ENCODE results near the gene FAM120A.
A peak's percentile ranks its signal among the peaks of the same experiment; 100 is the strongest.

The FAM120A gene

DNA sequence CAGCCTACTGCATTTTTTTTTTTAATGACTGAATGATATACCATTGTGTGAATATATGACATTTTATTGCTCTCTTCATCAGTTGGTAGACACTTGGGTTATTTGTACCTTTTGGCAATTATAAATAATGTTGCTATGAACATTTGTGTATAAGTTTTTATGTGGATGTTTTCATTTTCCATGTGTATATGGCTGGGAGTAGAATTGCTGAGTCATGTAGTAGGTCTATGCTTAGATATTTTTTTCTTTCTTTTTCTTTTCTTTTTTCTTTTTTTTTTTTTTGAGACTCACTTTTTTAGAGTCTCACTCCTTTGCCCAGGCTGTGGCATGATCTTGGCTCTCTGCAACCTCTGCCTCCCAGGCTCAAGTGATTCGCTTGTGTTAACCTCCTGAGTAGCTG, 34.8 kb downstream of the FAM120A start:
- no peak overlapping the region for H2BK120ac ChIP-seq (ENCODE audit: low read depth, low read length)
- no peak for DNase-seq
- H2BK12ac ChIP-seq (ENCODE audit: low read length in 2 of 2): no peak overlapping the region
- no peak overlapping the region for H3K4ac ChIP-seq (ENCODE audit: low read depth in 1 of 2, low read length in 2 of 2)
- H2AFZ ChIP-seq (ENCODE audit: low read depth, low read length): no peak overlapping the region
- H2BK5ac ChIP-seq (ENCODE audit: low read depth, low read length, poor library complexity, severe bottlenecking): no peak overlapping the region
- H3K27me3 ChIP-seq (ENCODE audit: control insufficient read depth in 1 of 2, insufficient read depth in 1 of 2, low read length in 2 of 2): no peaks in the 10 kb centered on the region
- H3K18ac ChIP-seq (ENCODE audit: low read depth in 1 of 2, low read length in 2 of 2): no peak overlapping the region
- peaks cover 4% of the 10 kb centered on the region for H3K4me1 ChIP-seq (ENCODE audit: control insufficient read depth, insufficient read depth, low read depth, low read length)
- 86% methylated on average over 1 of the region's 1 CpG for WGBS
- H3K9ac ChIP-seq (ENCODE audit: low read length): no peak overlapping the region
- H4K91ac ChIP-seq (ENCODE audit: low read length): no peak overlapping the region
- no peak overlapping the region for H4K8ac ChIP-seq (ENCODE audit: low read length)
- peaks cover 32% of the 10 kb centered on the region for H3K79me1 ChIP-seq (replicated peaks; ENCODE audit: low read length, poor library complexity, severe bottlenecking)
- H3K27ac ChIP-seq (ENCODE audit: low read length, poor library complexity, severe bottlenecking): no peak overlapping the region
- H3K14ac ChIP-seq (ENCODE audit: low read length in 2 of 2): no peak overlapping the region
- no peak overlapping the region for H3K23ac ChIP-seq (ENCODE audit: low read length in 2 of 2)
- H2AK5ac ChIP-seq (ENCODE audit: low read length, severe bottlenecking): no peak overlapping the region
- H3K9me3 ChIP-seq (ENCODE audit: control insufficient read depth, low read length): no peaks in the 10 kb centered on the region
- H2BK15ac ChIP-seq (ENCODE audit: low read depth, poor library complexity, severe bottlenecking): no peak overlapping the region
- no peak overlapping the region for H3K4me3 ChIP-seq (ENCODE audit: insufficient read depth in 1 of 2, low read depth in 1 of 2, low read length in 2 of 2)
- peaks cover 22 to 43% of the 10 kb centered on the region in 2 experiments for H3K36me3 ChIP-seq (ENCODE audit: control insufficient read depth in 1 of 2, insufficient read depth in 2 of 2, low read depth in 1 of 2, low read length in 2 of 2)
- H3K4me2 ChIP-seq (ENCODE audit: low read length, poor library complexity, severe bottlenecking): no peak overlapping the region

DNA sequence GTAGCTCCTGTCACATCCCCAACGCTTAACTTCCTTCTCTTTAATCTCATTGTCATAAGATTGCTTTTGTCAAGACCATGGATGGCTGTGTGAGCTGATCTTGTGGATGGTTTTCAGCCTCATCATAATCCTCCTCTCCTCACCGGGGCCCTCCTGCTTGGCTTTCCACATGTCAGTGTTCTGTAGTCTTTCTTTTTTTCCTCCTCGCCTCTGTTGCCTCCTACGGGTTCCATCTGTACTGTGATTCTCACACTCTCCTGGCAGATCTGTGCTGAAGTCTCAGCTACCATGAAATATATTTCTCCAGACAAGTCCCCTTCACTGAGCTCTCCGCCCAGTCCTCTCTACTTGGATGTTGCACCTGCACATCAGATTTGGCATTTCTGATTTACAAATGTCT, 36.8 kb downstream of the FAM120A start:
- WGBS: over 99% methylated on average over 5 of the region's 5 CpGs
- no peak overlapping the region for H2BK12ac ChIP-seq (ENCODE audit: low read length in 2 of 2)
- H3K14ac ChIP-seq (ENCODE audit: low read length in 2 of 2): no peak overlapping the region
- no peak overlapping the region for H3K4me3 ChIP-seq (ENCODE audit: insufficient read depth in 1 of 2, low read depth in 1 of 2, low read length in 2 of 2)
- no peak overlapping the region for H2AFZ ChIP-seq (ENCODE audit: low read depth, low read length)
- H2AK5ac ChIP-seq (ENCODE audit: low read length, severe bottlenecking): no peak overlapping the region
- no peak overlapping the region for H4K91ac ChIP-seq (ENCODE audit: low read length)
- H3K9ac ChIP-seq (ENCODE audit: low read length): no peak overlapping the region
- H4K8ac ChIP-seq (ENCODE audit: low read length): no peak overlapping the region
- H3K27ac ChIP-seq (ENCODE audit: low read length, poor library complexity, severe bottlenecking): no peak overlapping the region
- H3K4ac ChIP-seq (ENCODE audit: low read depth in 1 of 2, low read length in 2 of 2): no peak overlapping the region
- H2BK15ac ChIP-seq (ENCODE audit: low read depth, poor library complexity, severe bottlenecking): no peak overlapping the region
- no peak overlapping the region for H2BK5ac ChIP-seq (ENCODE audit: low read depth, low read length, poor library complexity, severe bottlenecking)
- peaks cover 27% of the 10 kb centered on the region for H3K79me1 ChIP-seq (replicated peaks; ENCODE audit: low read length, poor library complexity, severe bottlenecking)
- no peak overlapping the region for H3K4me2 ChIP-seq (ENCODE audit: low read length, poor library complexity, severe bottlenecking)
- H3K18ac ChIP-seq (ENCODE audit: low read depth in 1 of 2, low read length in 2 of 2): no peak overlapping the region
- no peak for DNase-seq
- H2BK120ac ChIP-seq (ENCODE audit: low read depth, low read length): no peak overlapping the region
- H3K4me1 ChIP-seq (ENCODE audit: control insufficient read depth, insufficient read depth, low read depth, low read length): no peaks in the 10 kb centered on the region
- H3K23ac ChIP-seq (ENCODE audit: low read length in 2 of 2): no peak overlapping the region
- H3K36me3 ChIP-seq (ENCODE audit: control insufficient read depth in 1 of 2, insufficient read depth in 2 of 2, low read depth in 1 of 2, low read length in 2 of 2): peaks cover 18 to 43% of the 10 kb centered on the region in 2 experiments
- H3K9me3 ChIP-seq (ENCODE audit: control insufficient read depth, low read length): no peaks in the 10 kb centered on the region
- H3K27me3 ChIP-seq (ENCODE audit: control insufficient read depth in 1 of 2, insufficient read depth in 1 of 2, low read length in 2 of 2): no peaks in the 10 kb centered on the region

DNA sequence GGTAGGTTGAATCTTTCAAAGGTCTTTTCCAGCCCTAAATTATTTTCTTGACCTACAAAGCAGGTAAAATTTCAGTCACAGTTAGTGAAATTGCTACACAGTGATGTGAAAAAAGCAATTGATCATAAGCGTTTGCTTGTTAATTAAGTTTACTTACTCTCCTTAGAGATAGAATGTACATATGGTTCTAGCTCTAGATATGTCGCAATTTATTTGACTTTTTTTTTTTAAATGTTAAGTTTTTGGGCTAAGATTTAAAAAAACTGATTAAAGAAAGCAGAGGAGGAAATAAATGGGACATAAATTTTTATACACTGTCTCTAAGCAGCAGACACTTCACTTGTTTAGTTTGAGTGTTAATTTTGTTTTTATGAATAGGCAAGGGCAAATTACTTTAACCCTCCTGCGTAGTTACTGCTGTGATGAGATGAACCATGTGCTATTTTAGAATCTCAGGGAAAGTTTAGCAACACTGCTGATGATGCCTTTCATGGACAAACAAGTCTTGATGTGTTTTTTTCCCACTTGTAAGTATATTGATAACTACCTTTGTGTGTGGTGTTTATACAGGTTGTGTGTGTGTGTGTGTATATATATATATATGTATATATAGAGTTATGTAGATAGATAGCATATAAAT, 40.2 kb downstream of the FAM120A start:
- H2BK12ac ChIP-seq (ENCODE audit: low read length in 2 of 2): no peak overlapping the region
- no peak overlapping the region for H3K18ac ChIP-seq (ENCODE audit: low read depth in 1 of 2, low read length in 2 of 2)
- H2AK5ac ChIP-seq (ENCODE audit: low read length, severe bottlenecking): no peak overlapping the region
- H3K14ac ChIP-seq (ENCODE audit: low read length in 2 of 2): no peak overlapping the region
- no peak overlapping the region for H2AFZ ChIP-seq (ENCODE audit: low read depth, low read length)
- H3K27ac ChIP-seq (ENCODE audit: low read length, poor library complexity, severe bottlenecking): no peak overlapping the region
- no peaks in the 10 kb centered on the region for H3K4me1 ChIP-seq (ENCODE audit: control insufficient read depth, insufficient read depth, low read depth, low read length)
- no peak for DNase-seq
- no peak overlapping the region for H3K4me2 ChIP-seq (ENCODE audit: low read length, poor library complexity, severe bottlenecking)
- H3K79me1 ChIP-seq (replicated peaks; ENCODE audit: low read length, poor library complexity, severe bottlenecking): peaks cover 40% of the 10 kb centered on the region
- no peak overlapping the region for H3K9ac ChIP-seq (ENCODE audit: low read length)
- no peak overlapping the region for H2BK5ac ChIP-seq (ENCODE audit: low read depth, low read length, poor library complexity, severe bottlenecking)
- H3K23ac ChIP-seq (ENCODE audit: low read length in 2 of 2): no peak overlapping the region
- no peaks in the 10 kb centered on the region for H3K9me3 ChIP-seq (ENCODE audit: control insufficient read depth, low read length)
- H4K8ac ChIP-seq (ENCODE audit: low read length): no peak overlapping the region
- no peak overlapping the region for H4K91ac ChIP-seq (ENCODE audit: low read length)
- no peaks in the 10 kb centered on the region for H3K27me3 ChIP-seq (ENCODE audit: control insufficient read depth in 1 of 2, insufficient read depth in 1 of 2, low read length in 2 of 2)
- H3K4me3 ChIP-seq (ENCODE audit: insufficient read depth in 1 of 2, low read depth in 1 of 2, low read length in 2 of 2): no peak overlapping the region
- no peak overlapping the region for H3K4ac ChIP-seq (ENCODE audit: low read depth in 1 of 2, low read length in 2 of 2)
- no peak overlapping the region for H2BK15ac ChIP-seq (ENCODE audit: low read depth, poor library complexity, severe bottlenecking)
- WGBS: 97% methylated on average over 2 of the region's 3 CpGs
- no peak overlapping the region for H2BK120ac ChIP-seq (ENCODE audit: low read depth, low read length)
- H3K36me3 ChIP-seq (ENCODE audit: control insufficient read depth in 1 of 2, insufficient read depth in 2 of 2, low read depth in 1 of 2, low read length in 2 of 2): peaks cover 25 to 56% of the 10 kb centered on the region in 2 experiments

DNA sequence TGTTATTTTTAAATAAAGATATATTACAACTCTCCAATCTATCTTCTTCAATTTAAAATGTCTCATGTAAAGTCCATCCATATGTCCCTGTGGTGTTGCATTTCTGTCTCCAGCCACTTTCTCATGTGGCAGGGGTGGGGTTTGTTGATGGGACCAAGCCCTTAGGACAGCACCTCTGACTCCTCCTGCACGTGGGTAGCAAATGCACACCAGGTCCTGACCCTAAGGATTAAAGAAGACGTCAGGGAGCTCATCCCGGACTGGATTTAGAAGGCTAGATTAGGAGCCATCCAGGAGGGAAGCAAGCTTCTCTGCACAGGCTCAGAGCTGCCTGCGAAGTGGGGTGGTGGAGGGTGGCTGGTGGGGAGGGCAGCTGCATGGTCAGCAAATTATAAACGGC, 40.8 kb downstream of the FAM120A start:
- H2BK5ac ChIP-seq (ENCODE audit: low read depth, low read length, poor library complexity, severe bottlenecking): no peak overlapping the region
- no peak overlapping the region for H2AFZ ChIP-seq (ENCODE audit: low read depth, low read length)
- H3K36me3 ChIP-seq (ENCODE audit: control insufficient read depth in 1 of 2, insufficient read depth in 2 of 2, low read depth in 1 of 2, low read length in 2 of 2): peaks cover 30 to 62% of the 10 kb centered on the region in 2 experiments
- no peak overlapping the region for H2BK15ac ChIP-seq (ENCODE audit: low read depth, poor library complexity, severe bottlenecking)
- H3K4me3 ChIP-seq (ENCODE audit: insufficient read depth in 1 of 2, low read depth in 1 of 2, low read length in 2 of 2): no peak overlapping the region
- H2AK5ac ChIP-seq (ENCODE audit: low read length, severe bottlenecking): no peak overlapping the region
- peaks cover 46% of the 10 kb centered on the region for H3K79me1 ChIP-seq (replicated peaks; ENCODE audit: low read length, poor library complexity, severe bottlenecking)
- H3K9me3 ChIP-seq (ENCODE audit: control insufficient read depth, low read length): no peaks in the 10 kb centered on the region
- H4K91ac ChIP-seq (ENCODE audit: low read length): no peak overlapping the region
- H3K27me3 ChIP-seq (ENCODE audit: control insufficient read depth in 1 of 2, insufficient read depth in 1 of 2, low read length in 2 of 2): no peaks in the 10 kb centered on the region
- no peak overlapping the region for H3K14ac ChIP-seq (ENCODE audit: low read length in 2 of 2)
- no peak overlapping the region for H3K27ac ChIP-seq (ENCODE audit: low read length, poor library complexity, severe bottlenecking)
- DNase-seq: peak; percentile 18
- WGBS: 63% methylated on average over 5 of the region's 5 CpGs
- H3K9ac ChIP-seq (ENCODE audit: low read length): no peak overlapping the region
- no peak overlapping the region for H4K8ac ChIP-seq (ENCODE audit: low read length)
- H2BK120ac ChIP-seq (ENCODE audit: low read depth, low read length): no peak overlapping the region
- H3K4me1 ChIP-seq (ENCODE audit: control insufficient read depth, insufficient read depth, low read depth, low read length): no peaks in the 10 kb centered on the region
- no peak overlapping the region for H3K18ac ChIP-seq (ENCODE audit: low read depth in 1 of 2, low read length in 2 of 2)
- no peak overlapping the region for H3K4me2 ChIP-seq (ENCODE audit: low read length, poor library complexity, severe bottlenecking)
- H2BK12ac ChIP-seq (ENCODE audit: low read length in 2 of 2): no peak overlapping the region
- H3K4ac ChIP-seq (ENCODE audit: low read depth in 1 of 2, low read length in 2 of 2): no peak overlapping the region
- no peak overlapping the region for H3K23ac ChIP-seq (ENCODE audit: low read length in 2 of 2)
